UCSD-AML1 (cell line): ENCODE measurements around the gene RPL23.

ENCODE experiments used
- DNase-seq: peaks from one replicate; lab custom pipeline; 2025; ENCODE audit not compliant: unreplicated experiment; lab: John Stamatoyannopoulos, UW

The RPL23 gene

DNA sequence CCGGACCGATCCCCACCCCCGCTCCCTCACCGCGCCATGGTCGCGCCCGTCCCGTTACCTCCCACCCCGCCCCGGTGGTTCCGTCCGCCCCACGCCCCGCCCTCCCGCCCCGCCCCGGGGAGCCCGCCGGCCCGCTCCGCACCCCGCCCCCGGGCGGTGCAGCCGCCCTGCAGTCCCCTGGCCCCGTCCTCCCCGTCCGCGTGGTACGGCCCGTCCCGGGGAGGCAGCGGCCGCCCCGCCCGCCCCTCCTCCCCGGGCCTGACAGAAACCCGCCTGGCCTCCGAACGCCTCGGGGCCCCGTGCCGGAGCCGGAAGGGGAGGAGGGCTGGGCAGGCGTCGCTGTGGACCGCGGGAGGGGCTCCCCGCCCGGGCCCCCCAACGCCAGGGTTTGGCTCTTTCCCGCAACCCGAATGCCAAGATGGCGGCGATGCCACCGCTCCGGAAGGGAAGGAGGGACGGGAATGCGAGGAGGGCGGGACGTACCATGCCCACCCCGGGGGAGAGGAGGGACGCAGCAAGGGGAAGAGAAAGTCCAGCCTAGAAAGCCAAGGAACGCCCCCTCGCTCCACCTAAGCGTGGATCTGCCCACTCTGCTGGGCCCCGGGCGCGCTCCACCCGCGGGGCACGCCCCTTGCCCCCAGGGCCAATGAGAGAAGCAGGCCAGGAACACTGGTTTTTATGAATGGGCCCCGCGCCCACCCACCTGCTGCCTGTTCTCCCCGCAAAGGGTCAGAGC, 53.9 kb downstream of the RPL23 start, which contains the start of gene PIP4K2B:
Gene PIP4K2B (minus strand): TSS at position 56 of the 736 bp plus-strand sequence. CDS start 132 bp downstream, outside the sequence.
- peak; percentile 97 for DNase-seq

DNA sequence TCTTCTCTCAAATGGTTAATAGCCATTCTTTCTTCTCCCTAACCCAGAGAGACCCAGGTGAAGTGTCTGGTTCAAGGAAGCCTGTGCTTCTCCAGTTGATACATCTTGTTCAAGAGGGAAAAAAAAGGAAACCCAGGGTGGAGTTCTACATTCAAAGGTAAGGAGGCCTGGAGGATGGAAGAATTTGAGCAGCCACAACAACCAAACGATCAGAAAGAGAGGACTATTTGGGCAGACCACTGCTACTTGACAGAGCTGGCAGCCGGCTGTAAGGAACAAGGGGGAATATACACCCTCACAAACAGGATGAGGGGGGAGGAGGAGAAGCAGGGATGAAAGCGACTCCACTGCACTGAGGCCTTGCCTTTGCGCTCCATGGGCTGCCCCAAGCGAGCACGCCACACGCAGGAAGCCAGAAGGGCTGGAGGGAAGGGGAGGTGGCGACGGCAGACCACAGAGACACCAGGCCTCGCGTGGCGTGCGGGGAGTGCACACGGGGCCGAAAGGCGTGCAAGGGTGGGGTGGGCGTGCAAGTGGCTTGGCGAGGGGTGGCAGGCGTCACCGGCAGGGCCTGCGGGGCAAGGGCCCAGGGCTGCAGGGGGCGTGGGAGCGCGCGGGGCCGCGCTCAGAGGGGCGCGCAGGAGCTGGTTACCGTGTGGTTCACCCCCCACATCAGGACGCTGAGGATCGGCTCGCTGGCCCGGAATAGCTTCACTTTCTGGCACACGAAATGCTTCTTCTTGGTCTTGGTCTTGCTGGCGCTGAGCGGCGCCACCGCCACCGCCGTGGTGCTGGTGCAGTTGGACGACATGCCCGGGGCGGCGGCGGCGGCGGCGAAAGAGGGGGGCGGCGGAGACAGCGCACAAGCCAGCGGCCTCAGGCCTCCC, 54.7 kb downstream of the RPL23 start:
- DNase-seq: peak; percentile 80
